B cell (primary cell): ENCODE data around the gene HADH.

Source experiments
- EZH2 ChIP-seq: IDR thresholded peaks from 2 replicates; pipeline ENCODE4 v1.6.1; 2012; ENCODE audit warnings: borderline replicate concordance, low read depth, mild to moderate bottlenecking, moderate library complexity, low read length; ENCODE audit not compliant: insufficient read depth, poor library complexity, severe bottlenecking
- TF ChIP-seq, protein P1 (sequence below): fragments of 200-600 bp; IDR thresholded peaks from one replicate; pipeline ENCODE4 v1.8.0; 2022; ENCODE audit warnings: antibody characterized with exemption, mild to moderate bottlenecking

DNA sequence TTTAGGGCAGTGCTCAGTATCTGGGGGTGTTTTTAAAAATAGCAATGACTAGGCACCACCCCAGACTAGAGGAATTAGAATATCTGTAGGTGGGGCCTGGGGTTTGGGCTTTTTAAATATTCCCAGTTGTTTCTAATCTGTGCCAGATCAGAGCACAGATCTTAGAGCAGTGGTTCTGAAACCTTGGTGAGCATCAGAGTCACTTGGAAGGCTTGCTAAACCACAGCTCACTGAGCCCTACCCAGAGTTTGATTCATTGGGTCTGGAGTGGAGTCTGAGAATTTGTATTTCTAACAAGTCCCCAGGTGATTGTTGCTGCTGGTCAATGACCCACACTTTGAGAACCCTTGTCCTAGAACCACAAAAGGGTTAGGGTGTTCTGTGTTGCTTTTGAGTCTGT is 16.7 kb downstream of the HADH start:
- TF ChIP-seq, protein P1, sequence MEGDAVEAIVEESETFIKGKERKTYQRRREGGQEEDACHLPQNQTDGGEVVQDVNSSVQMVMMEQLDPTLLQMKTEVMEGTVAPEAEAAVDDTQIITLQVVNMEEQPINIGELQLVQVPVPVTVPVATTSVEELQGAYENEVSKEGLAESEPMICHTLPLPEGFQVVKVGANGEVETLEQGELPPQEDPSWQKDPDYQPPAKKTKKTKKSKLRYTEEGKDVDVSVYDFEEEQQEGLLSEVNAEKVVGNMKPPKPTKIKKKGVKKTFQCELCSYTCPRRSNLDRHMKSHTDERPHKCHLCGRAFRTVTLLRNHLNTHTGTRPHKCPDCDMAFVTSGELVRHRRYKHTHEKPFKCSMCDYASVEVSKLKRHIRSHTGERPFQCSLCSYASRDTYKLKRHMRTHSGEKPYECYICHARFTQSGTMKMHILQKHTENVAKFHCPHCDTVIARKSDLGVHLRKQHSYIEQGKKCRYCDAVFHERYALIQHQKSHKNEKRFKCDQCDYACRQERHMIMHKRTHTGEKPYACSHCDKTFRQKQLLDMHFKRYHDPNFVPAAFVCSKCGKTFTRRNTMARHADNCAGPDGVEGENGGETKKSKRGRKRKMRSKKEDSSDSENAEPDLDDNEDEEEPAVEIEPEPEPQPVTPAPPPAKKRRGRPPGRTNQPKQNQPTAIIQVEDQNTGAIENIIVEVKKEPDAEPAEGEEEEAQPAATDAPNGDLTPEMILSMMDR: no peak
- TF ChIP-seq EZH2: no peak
